Naive B cell (primary cell): ENCODE data around the gene CFAP90. TPM values are rescaled to one million over a fixed set of nuclear protein-coding genes. Genes with fewer than 3 reads are reported as not detected.

Source experiments
- polyA plus RNA-seq, 6 donors: library from polyadenylated mRNA; unstranded; fragments of 300-500 nt; fragmentation: Illumina TruSeq; gene quantifications; one replicate each; pipeline ENCODE4 v1.2.3, GENCODE V29; 2021; ENCODE audit warnings: low read depth in 6 of 6

The CFAP90 gene
- polyA plus RNA-seq, 6 donors from 2014 or later = not detected

Other genes with a start within 250 kb of the CFAP90 start
- gene FASTKD3, start 17.9 kb upstream of the CFAP90 start, polyA plus RNA-seq = 10 to 100 TPM in 5 of 6 donors, 1 to 10 TPM in 1; 9.2 to 22.1 (median 12.4) TPM
- 10 to 100 TPM; 24.7 to 75.3 (median 31.3) TPM for gene MTRR, start 18.0 kb upstream of the CFAP90 start, polyA plus RNA-seq